Measurements from ENCODE around the gene POMT1.

- TF ChIP-seq POLR2A (IDR thresholded peaks at IDR 0.05) (no peak), POLR2AphosphoS5 (IDR thresholded peaks at IDR 0.05) (no peak), EP300 (IDR thresholded peaks at IDR 0.05) (no peak), CTCF (IDR thresholded peaks at IDR 0.05) (no peak)
Measured at GRCh38 chr9:131523086-131523388, 20.3 kb downstream of the POMT1 start.

All from upper lobe of left lung (tissue), 4 donors.